ENCODE measurements around the gene BTN2A1. TPM values are rescaled to one million over a fixed set of nuclear protein-coding genes. Genes with fewer than 3 reads are reported as not detected.

The BTN2A1 gene
- total and polyA plus RNA-seq, 2 of the 13 experiments (the other 11 are each of a cell fraction or from before 2014, with no cell fraction given): 16.4 to 30.4 TPM

DNA sequence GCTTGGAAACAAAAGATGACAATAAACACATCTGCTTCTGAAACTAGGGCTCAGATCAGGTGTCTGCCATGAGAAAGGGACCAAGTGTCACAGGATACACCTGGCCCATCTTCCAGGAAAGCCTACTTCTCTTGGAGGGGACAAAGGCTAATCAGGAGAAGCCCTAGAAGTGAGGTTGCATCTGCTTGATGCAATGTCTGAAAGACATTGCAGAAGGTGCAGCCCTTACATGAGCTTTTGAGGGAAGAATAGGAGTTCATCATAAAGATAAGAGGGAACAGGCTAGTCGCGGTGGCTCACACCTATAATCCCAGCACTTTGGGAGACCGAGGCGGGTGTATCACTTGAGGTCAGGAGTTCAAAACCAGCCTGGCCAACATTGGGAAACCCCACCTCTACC, 39.9 kb downstream of the BTN2A1 start:
- CTCF ChIA-PET (ENCODE audit: low intra/inter-chr PET ratio, low total read pairs): no interaction called here
- no peaks in the 10 kb centered on the region for H3K9me3 ChIP-seq (ENCODE audit: low read length)
- no peak overlapping the region for H3K4me3 ChIP-seq (replicated peaks in 1 of 3; ENCODE audit: insufficient read depth in 1 of 3, low read depth in 2 of 3, low read length in 3 of 3)
- ATAC-seq (no peak), DNase-seq (ENCODE audit: low spot score) (no peak), FAIRE-seq (no peak)
- H3K27ac ChIP-seq (ENCODE audit: extremely low read length, insufficient read depth, low read length): no peak overlapping the region
- no peaks in the 10 kb centered on the region for H3K36me3 ChIP-seq (replicated peaks in 1 of 2; ENCODE audit: control insufficient read depth in 1 of 2, insufficient read depth in 2 of 2, low read length in 2 of 2)
- no peak overlapping the region for H3K4me2 ChIP-seq (ENCODE audit: low read depth, low read length)
- peaks cover 5 to 26% of the 10 kb centered on the region in 2 experiments; a peak in 4 of 5 replicates for H3K27me3 ChIP-seq (ENCODE audit: control insufficient read depth in 1 of 2, insufficient read depth in 2 of 2, low read length in 2 of 2)
- in situ Hi-C loops (cut with HindIII; ENCODE audit: extremely low pct_ligation_motif_present, low pct_unique_long_range_greater_than_20kb) (no loop called here), intact Hi-C loops (cut with micrococcal nuclease; ENCODE audit: unreplicated experiment) (no loop called here)
- no TSS peak for BruUV-seq (replicated peaks)
- peaks cover 41% of the 10 kb centered on the region for H3K4me1 ChIP-seq (ENCODE audit: insufficient read depth, low read length)
- TF ChIP-seq ZNF33A (CRISPR knock-in tag; IDR thresholded peaks at IDR 0.05; ENCODE audit: borderline replicate concordance): no peak
- no peak for TF ChIP-seq GLI4 (CRISPR knock-in tag; IDR thresholded peaks at IDR 0.05; ENCODE audit: borderline replicate concordance)
- TF ChIP-seq ZNF383 (CRISPR knock-in tag; IDR thresholded peaks at IDR 0.05; ENCODE audit: borderline replicate concordance): no peak
- no peak for TF ChIP-seq ZFY (CRISPR knock-in tag; IDR thresholded peaks at IDR 0.05)
- no peak for TF ChIP-seq ZFAT (CRISPR knock-in tag; conservative IDR thresholded peaks at IDR 0.05)
- TF ChIP-seq CENPX (CRISPR knock-in tag; IDR thresholded peaks at IDR 0.05): no peak
- no peak for TF ChIP-seq SYNCRIP (IDR thresholded peaks at IDR 0.05; ENCODE audit: insufficient read depth, low read depth, low read length)
- no peak for TF ChIP-seq IRX3 (CRISPR knock-in tag; IDR thresholded peaks at IDR 0.05; ENCODE audit: borderline replicate concordance, low read depth)
- no peak for TF ChIP-seq RARA (CRISPR knock-in tag; IDR thresholded peaks at IDR 0.05)
- TF ChIP-seq MTA1 (CRISPR knock-in tag; IDR thresholded peaks at IDR 0.05; ENCODE audit: borderline replicate concordance): no peak
- no peak for TF ChIP-seq SRSF4 (IDR thresholded peaks at IDR 0.05; ENCODE audit: low read depth, low read length, poor library complexity, severe bottlenecking)
- TF ChIP-seq RNF2 (conservative IDR thresholded peaks at IDR 0.05; ENCODE audit: low read depth): no peak
- TF ChIP-seq, protein P1, sequence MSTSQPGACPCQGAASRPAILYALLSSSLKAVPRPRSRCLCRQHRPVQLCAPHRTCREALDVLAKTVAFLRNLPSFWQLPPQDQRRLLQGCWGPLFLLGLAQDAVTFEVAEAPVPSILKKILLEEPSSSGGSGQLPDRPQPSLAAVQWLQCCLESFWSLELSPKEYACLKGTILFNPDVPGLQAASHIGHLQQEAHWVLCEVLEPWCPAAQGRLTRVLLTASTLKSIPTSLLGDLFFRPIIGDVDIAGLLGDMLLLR (CRISPR knock-in tag; IDR thresholded peaks at IDR 0.05): no peak
- no peak for TF ChIP-seq MED8 (CRISPR knock-in tag; IDR thresholded peaks at IDR 0.05; ENCODE audit: insufficient replicate concordance)
- TF ChIP-seq, protein P2, sequence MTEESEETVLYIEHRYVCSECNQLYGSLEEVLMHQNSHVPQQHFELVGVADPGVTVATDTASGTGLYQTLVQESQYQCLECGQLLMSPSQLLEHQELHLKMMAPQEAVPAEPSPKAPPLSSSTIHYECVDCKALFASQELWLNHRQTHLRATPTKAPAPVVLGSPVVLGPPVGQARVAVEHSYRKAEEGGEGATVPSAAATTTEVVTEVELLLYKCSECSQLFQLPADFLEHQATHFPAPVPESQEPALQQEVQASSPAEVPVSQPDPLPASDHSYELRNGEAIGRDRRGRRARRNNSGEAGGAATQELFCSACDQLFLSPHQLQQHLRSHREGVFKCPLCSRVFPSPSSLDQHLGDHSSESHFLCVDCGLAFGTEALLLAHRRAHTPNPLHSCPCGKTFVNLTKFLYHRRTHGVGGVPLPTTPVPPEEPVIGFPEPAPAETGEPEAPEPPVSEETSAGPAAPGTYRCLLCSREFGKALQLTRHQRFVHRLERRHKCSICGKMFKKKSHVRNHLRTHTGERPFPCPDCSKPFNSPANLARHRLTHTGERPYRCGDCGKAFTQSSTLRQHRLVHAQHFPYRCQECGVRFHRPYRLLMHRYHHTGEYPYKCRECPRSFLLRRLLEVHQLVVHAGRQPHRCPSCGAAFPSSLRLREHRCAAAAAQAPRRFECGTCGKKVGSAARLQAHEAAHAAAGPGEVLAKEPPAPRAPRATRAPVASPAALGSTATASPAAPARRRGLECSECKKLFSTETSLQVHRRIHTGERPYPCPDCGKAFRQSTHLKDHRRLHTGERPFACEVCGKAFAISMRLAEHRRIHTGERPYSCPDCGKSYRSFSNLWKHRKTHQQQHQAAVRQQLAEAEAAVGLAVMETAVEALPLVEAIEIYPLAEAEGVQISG (CRISPR knock-in tag; IDR thresholded peaks at IDR 0.05): no peak
- no peak for TF ChIP-seq ZNF709 (CRISPR knock-in tag; IDR thresholded peaks at IDR 0.05)
- TF ChIP-seq MATR3 (CRISPR knock-in tag; IDR thresholded peaks at IDR 0.05): no peak
- no peaks in the 10 kb centered on the region for H3K79me2 ChIP-seq (ENCODE audit: insufficient read depth, low read length)
- H3K9ac ChIP-seq (ENCODE audit: insufficient read depth, low read depth, low read length): no peak overlapping the region
- no peaks in the 10 kb centered on the region for H4K20me1 ChIP-seq (ENCODE audit: insufficient read depth, low read length)
- H2AFZ ChIP-seq (ENCODE audit: low read length): no peak overlapping the region
- 51% methylated on average over 4 of the region's 4 CpGs for WGBS (ENCODE audit: low lambda C conversion rate)
- POLR2A ChIA-PET: no interaction called here
